Measurements from ENCODE around the gene TRIM17. TPM values are rescaled to one million over a fixed set of nuclear protein-coding genes. Genes with fewer than 3 reads are reported as not detected.

The TRIM17 gene
- total and polyA plus RNA-seq, 2 of the 13 experiments (the other 11 are each of a cell fraction or from before 2014, with no cell fraction given) = 0.32 to 0.64 TPM

- TF ChIP-seq EHMT2 (IDR thresholded peaks at IDR 0.05; ENCODE audit: borderline replicate concordance, low read depth, low read length) = no peak
- TF ChIP-seq PAF1 (CRISPR knock-in tag; IDR thresholded peaks at IDR 0.05) = no peak
- TF ChIP-seq NR2C2 (CRISPR knock-in tag; IDR thresholded peaks at IDR 0.05; ENCODE audit: borderline replicate concordance) = 0 out of 2 replicates have a peak, but pooled peaks have one; percentile 19
- TF ChIP-seq ZNF30 (CRISPR knock-in tag; IDR thresholded peaks at IDR 0.05) = no peak
- TF ChIP-seq ZNF318 (CRISPR knock-in tag; IDR thresholded peaks at IDR 0.05) = no peak
- no peak for TF ChIP-seq EEA1 (CRISPR knock-in tag; IDR thresholded peaks at IDR 0.05; ENCODE audit: borderline replicate concordance)
- TF ChIP-seq ZSCAN22 (CRISPR knock-in tag; IDR thresholded peaks at IDR 0.05) = no peak
- no peak for TF ChIP-seq REXO4 (CRISPR knock-in tag; IDR thresholded peaks at IDR 0.05; ENCODE audit: borderline replicate concordance)
- no peak for TF ChIP-seq ATM (IDR thresholded peaks at IDR 0.05; ENCODE audit: borderline replicate concordance)
- no peak for TF ChIP-seq BRF2 (CRISPR knock-in tag; IDR thresholded peaks at IDR 0.05)
- TF ChIP-seq ZBTB4 (CRISPR knock-in tag; IDR thresholded peaks at IDR 0.05; ENCODE audit: borderline replicate concordance) = no peak
- TF ChIP-seq ZNF644 (CRISPR knock-in tag; IDR thresholded peaks at IDR 0.05; ENCODE audit: low read depth) = no peak
- TF ChIP-seq ZNF7 (CRISPR knock-in tag; IDR thresholded peaks at IDR 0.05) = no peak
- peak; percentile 25; the same call in 1 of the 2 replicates for TF ChIP-seq ARHGAP35 (CRISPR knock-in tag; IDR thresholded peaks at IDR 0.05; ENCODE audit: borderline replicate concordance)
These were observed at the start of gene TRIM17 (continued) for GRCh38 chr1:228416217-228416933.
